ENCODE data around the gene TXNIP. TPM values are rescaled to one million over a fixed set of nuclear protein-coding genes. Genes with fewer than 3 reads are reported as not detected.
A peak's percentile ranks its signal among the peaks of the same experiment; 100 is the strongest.

Gene TXNIP
- total RNA-seq, 1 experiment from 2014 or later: 27.3 TPM

DNA sequence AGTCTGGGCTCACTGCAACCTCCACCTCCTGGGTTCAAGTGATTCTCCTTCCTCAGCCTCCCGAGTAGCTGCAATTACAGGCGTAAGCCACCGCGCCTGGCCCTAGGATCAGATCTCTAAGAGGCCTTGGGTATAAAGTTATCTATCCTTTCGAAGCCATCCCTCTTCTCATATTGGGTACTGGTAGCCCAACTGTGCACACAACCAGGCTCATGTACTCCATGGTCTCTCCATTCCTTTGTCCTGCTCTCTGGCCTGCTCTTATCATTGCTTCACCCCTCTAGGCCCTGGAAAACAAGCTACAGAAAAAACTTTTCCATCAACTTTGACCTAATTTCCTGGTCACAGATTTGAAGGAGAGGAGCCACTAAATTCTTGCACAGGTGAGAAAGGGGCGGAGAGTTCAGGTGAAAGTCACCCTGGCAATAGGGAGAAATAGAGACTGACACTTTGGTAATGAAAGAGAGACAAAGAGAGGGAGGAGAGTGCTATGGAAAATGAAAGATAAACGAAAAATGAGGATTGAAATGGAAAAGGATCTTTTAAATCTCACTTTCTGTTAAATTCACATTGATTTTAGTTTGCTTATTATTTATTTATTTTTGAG lies 6.0 kb downstream of the TXNIP start:
- no TSS peak for BruUV-seq (replicated peaks)
- H3K9me3 ChIP-seq (ENCODE audit: low read depth, low read length, poor library complexity, severe bottlenecking): no peaks in the 10 kb centered on the region
- peaks cover 29% of the 10 kb centered on the region for H3K4me1 ChIP-seq (ENCODE audit: insufficient read depth, low read length, poor library complexity, severe bottlenecking)
- no peak for TF ChIP-seq CTCF (conservative IDR thresholded peaks at IDR 0.05; ENCODE audit: low read depth, low read length)
- TF ChIP-seq EZH2 (IDR thresholded peaks at IDR 0.05; ENCODE audit: borderline replicate concordance, low read depth, low read length, poor library complexity, severe bottlenecking): no peak
- intact Hi-C loops (cut with micrococcal nuclease; ENCODE audit: unreplicated experiment): no loop called here
- peaks cover 40% of the 10 kb centered on the region for H3K36me3 ChIP-seq (ENCODE audit: insufficient read depth, low read length, poor library complexity, severe bottlenecking)
- no peak overlapping the region for H3K4me3 ChIP-seq (ENCODE audit: low read depth, low read length, poor library complexity, severe bottlenecking)
- ChIA-PET CTCF (no interaction called here), POLR2A (ENCODE audit: low non-redundant PET) (no interaction called here)
- H3K27me3 ChIP-seq (replicated peaks; ENCODE audit: insufficient read depth, low read depth, low read length, poor library complexity): no peaks in the 10 kb centered on the region
- no peak overlapping the region for H3K27ac ChIP-seq (ENCODE audit: low read depth, low read length, poor library complexity, severe bottlenecking)
- no peak for DNase-seq (ENCODE audit: low spot score)

- Histone ChIP-seq H3K4me3 (ENCODE audit: low read depth, low read length, poor library complexity, severe bottlenecking) (no peak overlapping the region), H3K4me1 (ENCODE audit: insufficient read depth, low read length, poor library complexity, severe bottlenecking) (peaks cover 35% of the 10 kb centered on the region), H3K27me3 (replicated peaks; ENCODE audit: insufficient read depth, low read depth, low read length, poor library complexity) (no peaks in the 10 kb centered on the region), H3K36me3 (ENCODE audit: insufficient read depth, low read length, poor library complexity, severe bottlenecking) (peaks cover 24% of the 10 kb centered on the region), H3K27ac (ENCODE audit: low read depth, low read length, poor library complexity, severe bottlenecking) (peak overlapping the region; percentile 42), H3K9me3 (ENCODE audit: low read depth, low read length, poor library complexity, severe bottlenecking) (no peaks in the 10 kb centered on the region)
- TF ChIP-seq EZH2 (IDR thresholded peaks at IDR 0.05; ENCODE audit: borderline replicate concordance, low read depth, low read length, poor library complexity, severe bottlenecking) (no peak), CTCF (conservative IDR thresholded peaks at IDR 0.05; ENCODE audit: low read depth, low read length) (no peak)
- ChIA-PET POLR2A (ENCODE audit: low non-redundant PET) (no interaction called here), CTCF (interaction anchor here (0.9 kb wide), 1 partner anchor 9 kb away, joined by 3 read pairs; no protein-coding TSS in a partner anchor)
- no TSS peak for BruUV-seq (replicated peaks)
- intact Hi-C loops (cut with micrococcal nuclease; ENCODE audit: unreplicated experiment): no loop called here
- no peak for DNase-seq (ENCODE audit: low spot score)
Measured at GRCh38 chr1:145988773-145989172, 7.6 kb downstream of the TXNIP start.

DNA sequence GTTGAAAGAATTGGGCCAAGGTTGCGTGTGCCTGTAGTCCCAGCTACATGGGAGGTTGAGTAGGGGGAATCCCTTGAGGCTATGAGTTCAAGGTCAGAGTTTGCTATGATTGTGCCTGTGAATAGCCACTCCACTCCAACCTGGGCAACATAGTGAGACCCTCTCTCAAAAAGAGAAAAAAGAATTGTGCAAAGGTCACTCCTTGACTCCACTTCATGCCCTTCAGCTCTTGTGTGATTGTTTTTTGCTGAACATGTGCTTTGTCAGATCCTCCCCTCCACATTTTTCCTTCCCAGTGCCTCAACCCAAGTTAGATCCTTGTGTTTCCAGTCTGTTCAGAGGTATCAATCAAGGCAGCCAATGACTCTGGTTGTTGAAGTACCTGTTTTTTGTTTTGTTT lies 8.5 kb downstream of the TXNIP start:
- BruUV-seq (replicated peaks): no TSS peak
- Histone ChIP-seq H3K36me3 (ENCODE audit: insufficient read depth, low read length, poor library complexity, severe bottlenecking) (peaks cover 15% of the 10 kb centered on the region), H3K4me3 (ENCODE audit: low read depth, low read length, poor library complexity, severe bottlenecking) (no peak overlapping the region), H3K9me3 (ENCODE audit: low read depth, low read length, poor library complexity, severe bottlenecking) (no peaks in the 10 kb centered on the region), H3K27ac (ENCODE audit: low read depth, low read length, poor library complexity, severe bottlenecking) (no peak overlapping the region), H3K27me3 (replicated peaks; ENCODE audit: insufficient read depth, low read depth, low read length, poor library complexity) (no peaks in the 10 kb centered on the region), H3K4me1 (ENCODE audit: insufficient read depth, low read length, poor library complexity, severe bottlenecking) (peaks cover 26% of the 10 kb centered on the region)
- TF ChIP-seq EZH2 (IDR thresholded peaks at IDR 0.05; ENCODE audit: borderline replicate concordance, low read depth, low read length, poor library complexity, severe bottlenecking) (no peak), CTCF (conservative IDR thresholded peaks at IDR 0.05; ENCODE audit: low read depth, low read length) (no peak)
- intact Hi-C loops (cut with micrococcal nuclease; ENCODE audit: unreplicated experiment): no loop called here
- DNase-seq (ENCODE audit: low spot score): no peak
- ChIA-PET POLR2A (ENCODE audit: low non-redundant PET) (no interaction called here), CTCF (interaction anchor here (0.9 kb wide), 1 partner anchor 8 kb away, joined by 3 read pairs; no protein-coding TSS in a partner anchor)
